Uterus (tissue), 4 donors: ENCODE results near the gene FAM180A. TPM values are rescaled to one million over a fixed set of nuclear protein-coding genes. Genes with fewer than 3 reads are reported as not detected.
"Not testable (repeated sequence)": the region's sequence is repeated elsewhere in the genome, so short reads cannot be mapped to it uniquely, and the experiment has no call there.

Experiments used
- DNase-seq, 2 donors: peaks; one replicate each; pipeline ENCODE4 v3.0.0-alpha.2; 2019 to 2020
- H3K27ac ChIP-seq, 2 donors: fragments of 200-600 bp; sonication (generic); 1 replicate in 1 of 2; 2 replicates in 1 of 2; pipeline ENCODE4 v1.5.1; 2016 to 2018
- H3K27me3 ChIP-seq, 2 donors: fragments of 200-600 bp; sonication (generic); one replicate each; pipeline ENCODE4 v1.5.1; 2018 to 2019; ENCODE audit warnings: control low read depth in 1 of 2
- H3K36me3 ChIP-seq, 2 donors: fragments of 200-600 bp; sonication (generic); one replicate each; pipeline ENCODE4 v1.5.1; 2019; ENCODE audit warnings: control low read depth in 1 of 2
- H3K4me1 ChIP-seq, 2 donors: fragments of 200-600 bp; sonication (generic); one replicate each; pipeline ENCODE4 v1.5.1; 2018 to 2019; ENCODE audit warnings: control low read depth in 1 of 2
- H3K4me3 ChIP-seq, 2 donors: fragments of 200-600 bp; sonication (generic); 1 replicate in 1 of 2; 2 replicates in 1 of 2; pipeline ENCODE4 v1.5.1; 2018 to 2019; ENCODE audit warnings: mild to moderate bottlenecking in 1 of 2
- H3K9me3 ChIP-seq, 2 donors: fragments of 200-600 bp; sonication (generic); one replicate each; pipeline ENCODE4 v1.5.1; 2019; ENCODE audit warnings: control low read depth in 1 of 2
- CTCF ChIP-seq, 4 experiments: fragments of 200-600 bp in 2 of 4; fragments of 450-650 bp in 2 of 4; sonication (generic) in 2 of 4; IDR thresholded peaks; one replicate each; pipeline ENCODE4 v1.5.1; 2016 to 2019; ENCODE audit warnings: antibody characterized with exemption in 4 of 4, mild to moderate bottlenecking in 2 of 4, moderate library complexity in 1 of 4
- POLR2A ChIP-seq, 2 donors: fragments of 450-650 bp; IDR thresholded peaks; one replicate each; pipeline ENCODE4 v1.6.1; 2016; ENCODE audit warnings: antibody characterized with exemption in 2 of 2, mild to moderate bottlenecking in 1 of 2, moderate library complexity in 1 of 2
- intact Hi-C: fragments of 100-400 bp; cut with DNase I; formaldehyde crosslinking; loops from one replicate; pipeline ENCODE4 v1.15.1; 2023; ENCODE audit warnings: low total_unique reads
- total RNA-seq, 4 donors: library from RNA; depleted of rRNA in 3 of 4; stranded (reverse); fragments of >200 nt in 3 of 4; gene quantifications; one replicate each; pipeline versions ENCODE4 v1.1.0 to v1.2.4, GENCODE V29; 2014 to 2023
- donor health status: DM: yes; HTN: yes; CAD: no.

Gene FAM180A
- total RNA-seq, 4 donors from 2014 or later: 0.51 to 12.6 (median 6.3) TPM; not detected in 1

GRCh38 chr7:135697276-135698049, 51.1 kb downstream of the FAM180A start:
- no peak for DNase-seq
- Histone ChIP-seq H3K9me3 (no peaks in the 10 kb centered on the region), H3K27me3 (no peaks in the 10 kb centered on the region), H3K36me3 (no peaks in the 10 kb centered on the region), H3K4me3 (no peak overlapping the region), H3K4me1 (no peaks in the 10 kb centered on the region), H3K27ac (peak overlapping the region in 1 of 2 donors; percentile 25)
- TF ChIP-seq CTCF (IDR thresholded peaks at IDR 0.05) (no peak), POLR2A (IDR thresholded peaks at IDR 0.05) (no peak)
- intact Hi-C loops: no loop called here

GRCh38 chr7:135693558-135693957, 55.1 kb downstream of the FAM180A start:
- Histone ChIP-seq H3K9me3 (no peaks in the 10 kb centered on the region), H3K36me3 (no peaks in the 10 kb centered on the region), H3K4me1 (no peaks in the 10 kb centered on the region), H3K27ac (no peak overlapping the region), H3K4me3 (no peak overlapping the region), H3K27me3 (no peaks in the 10 kb centered on the region)
- DNase-seq: no peak
- intact Hi-C loops: no loop called here
- TF ChIP-seq CTCF (IDR thresholded peaks at IDR 0.05): no peak
- no peak for TF ChIP-seq POLR2A (IDR thresholded peaks at IDR 0.05)

- H3K36me3 ChIP-seq, H3K4me1 ChIP-seq, H3K9me3 ChIP-seq, H3K27me3 ChIP-seq, H3K27ac ChIP-seq, intact Hi-C loops, H3K4me3 ChIP-seq, DNase-seq: not testable (repeated sequence)
Observed at GRCh38 chr7:135692606-135693005, 56.0 kb downstream of the FAM180A start.

GRCh38 chr7:135692055-135692454, 56.6 kb downstream of the FAM180A start:
- H3K36me3 ChIP-seq: no peaks in the 10 kb centered on the region
- DNase-seq: no peak
- H3K9me3 ChIP-seq: no peaks in the 10 kb centered on the region
- H3K27ac ChIP-seq: no peak overlapping the region
- H3K4me3 ChIP-seq: no peak overlapping the region
- intact Hi-C loops: no loop called here
- H3K4me1 ChIP-seq: no peaks in the 10 kb centered on the region
- no peaks in the 10 kb centered on the region for H3K27me3 ChIP-seq
- TF ChIP-seq CTCF (IDR thresholded peaks at IDR 0.05) (no peak), POLR2A (IDR thresholded peaks at IDR 0.05) (no peak)

- Histone ChIP-seq H3K4me1 (no peaks in the 10 kb centered on the region), H3K36me3 (no peaks in the 10 kb centered on the region), H3K9me3 (no peaks in the 10 kb centered on the region), H3K4me3 (no peak overlapping the region), H3K27me3 (no peaks in the 10 kb centered on the region), H3K27ac (no peak overlapping the region)
- TF ChIP-seq POLR2A (IDR thresholded peaks at IDR 0.05): no peak
- TF ChIP-seq CTCF (IDR thresholded peaks at IDR 0.05): no peak
- intact Hi-C loops: no loop called here
- DNase-seq: no peak
Observed at GRCh38 chr7:135690566-135690965, 58.0 kb downstream of the FAM180A start.
